Endothelial cell of umbilical vein (primary cell): Measurements from ENCODE around the gene SLAMF6. TPM values are rescaled to one million over a fixed set of nuclear protein-coding genes. Genes with fewer than 3 reads are reported as not detected.

Experiments used
- BruUV-seq: library from RNA; stranded (reverse); fragments of 400-500 nt; replicated peaks from 2 replicates; lab custom pipeline; 2021; lab: Mats Ljungman, UMichigan
- CTCF ChIA-PET: fragments of 300-600, 350-600 bp; sonication (Branson Sonifier 250); formaldehyde crosslinking; loops from one replicate; lab custom pipeline; 2021; ENCODE audit warnings: antibody characterized with exemption, inconsistent platforms; lab: Charles Lee
- POLR2A ChIA-PET: fragments of 300-600, 350-600 bp; sonication (Branson Sonifier 250); formaldehyde crosslinking; loops from one replicate; lab custom pipeline; 2021; ENCODE audit warnings: antibody characterized with exemption, inconsistent platforms; lab: Charles Lee
- DNase-seq: peaks from one replicate; pipeline ENCODE4 v3.0.0-alpha.2; 2011; ENCODE audit warnings: low read depth, low spot score
- FAIRE-seq: peaks from 2 replicates; lab custom pipeline; 2011; peaks lifted over from hg19 to GRCh38; lab: Jason Lieb, UNC
- H2AFZ ChIP-seq: 2 replicates; pipeline ENCODE4 v1.6.0; 2012; ENCODE audit warnings: low read depth, low read length, control low read depth, inconsistent platforms
- H3K27ac ChIP-seq: 2 replicates; pipeline ENCODE4 v1.5.1; 2011; ENCODE audit warnings: low read depth, mild to moderate bottlenecking, control low read depth, low read length, moderate library complexity; ENCODE audit not compliant: insufficient read depth
- H3K27me3 ChIP-seq, 2 experiments: 2 replicates each; pipeline versions ENCODE4 v1.6.0 to v1.6.1; 2011; ENCODE audit warnings: low read length in 2 of 2, mixed read lengths in 1 of 2; ENCODE audit not compliant: control insufficient read depth in 2 of 2, insufficient read depth in 2 of 2
- H3K36me3 ChIP-seq, 2 experiments: 2 replicates in 1 of 2; 3 replicates in 1 of 2; pipeline ENCODE4 v1.5.1; 2011; ENCODE audit warnings: low read length in 2 of 2, mild to moderate bottlenecking in 1 of 2, moderate library complexity in 1 of 2; ENCODE audit not compliant: control insufficient read depth in 2 of 2, insufficient read depth in 2 of 2; ENCODE audit errors: extremely low read depth in 1 of 2
- H3K4me1 ChIP-seq: 3 replicates; pipeline ENCODE4 v1.5.1; 2011; ENCODE audit warnings: mild to moderate bottlenecking, low read length; ENCODE audit not compliant: control insufficient read depth, insufficient read depth; ENCODE audit errors: extremely low read depth
- H3K4me2 ChIP-seq: 2 replicates; pipeline ENCODE4 v1.6.1; 2011; ENCODE audit warnings: low read length, control low read depth, mixed read lengths; ENCODE audit not compliant: insufficient read depth
- H3K4me3 ChIP-seq, 3 experiments: fragments of 200-600 bp in 1 of 3; sonication (generic), shearing (Covaris generic) in 1 of 3; replicated peaks in 1 of 3; 2 replicates each; pipeline ENCODE4 v1.5.1; 2011 to 2016; ENCODE audit warnings: control low read depth in 3 of 3, low read length in 3 of 3, mild to moderate bottlenecking in 2 of 3, inconsistent platforms in 1 of 3, low read depth in 1 of 3, moderate library complexity in 1 of 3; ENCODE audit not compliant: insufficient read depth in 1 of 3
- H3K79me2 ChIP-seq: 2 replicates; pipeline ENCODE4 v1.6.0; 2012; ENCODE audit warnings: low read length, inconsistent platforms; ENCODE audit not compliant: control insufficient read depth, insufficient read depth
- H3K9ac ChIP-seq: replicated peaks from 2 replicates; pipeline ENCODE3; 2011; ENCODE audit warnings: low read length, control low read depth; ENCODE audit not compliant: insufficient read depth; ENCODE audit errors: extremely low read depth
- H3K9me1 ChIP-seq: replicated peaks from 3 replicates; pipeline ENCODE4 v1.6.0; 2011; ENCODE audit warnings: mild to moderate bottlenecking, low read length; ENCODE audit not compliant: control insufficient read depth, insufficient read depth; ENCODE audit errors: extremely low read depth
- H3K9me3 ChIP-seq: replicated peaks from 2 replicates; pipeline ENCODE4 v1.5.1; 2012; ENCODE audit warnings: low read length, inconsistent platforms; ENCODE audit not compliant: control insufficient read depth, insufficient read depth
- H4K20me1 ChIP-seq: replicated peaks from 2 replicates; pipeline ENCODE3; 2011; ENCODE audit warnings: mild to moderate bottlenecking, low read length; ENCODE audit not compliant: control insufficient read depth, insufficient read depth; ENCODE audit errors: extremely low read depth
- CTCF ChIP-seq, 2 donors: IDR thresholded peaks; 1 replicate in 1 of 2; 2 replicates in 1 of 2; pipeline ENCODE4 v1.5.1; 2011; ENCODE audit warnings: low read length in 2 of 2, mild to moderate bottlenecking in 2 of 2, moderate library complexity in 2 of 2, control low read depth in 1 of 2, inconsistent platforms in 1 of 2, low read depth in 1 of 2; ENCODE audit not compliant: insufficient read depth in 1 of 2; ENCODE audit errors: extremely low read depth in 1 of 2
- EZH2 ChIP-seq: IDR thresholded peaks from 2 replicates; pipeline ENCODE4 v1.6.1; 2012; ENCODE audit warnings: borderline replicate concordance, low read depth, mild to moderate bottlenecking, moderate library complexity, low read length, inconsistent platforms; ENCODE audit not compliant: severe bottlenecking
- FOS ChIP-seq: IDR thresholded peaks from 2 replicates; pipeline ENCODE4 v1.6.1; 2011; ENCODE audit warnings: mild to moderate bottlenecking, low read length, moderate library complexity, borderline replicate concordance; ENCODE audit not compliant: insufficient read depth
- GATA2 ChIP-seq: IDR thresholded peaks from 2 replicates; pipeline ENCODE4 v1.7.0; 2011; ENCODE audit warnings: low read depth, mild to moderate bottlenecking, moderate library complexity, mixed read lengths, low read length; ENCODE audit not compliant: insufficient read length, insufficient read depth
- JUN ChIP-seq: IDR thresholded peaks from 2 replicates; pipeline ENCODE4 v1.6.1; 2011; ENCODE audit warnings: borderline replicate concordance, low read depth; ENCODE audit not compliant: insufficient read length, insufficient read depth
- MAX ChIP-seq: IDR thresholded peaks from 2 replicates; pipeline ENCODE4 v1.6.1; 2011; ENCODE audit not compliant: insufficient read depth, insufficient read length
- MYC ChIP-seq: IDR thresholded peaks from one replicate; pipeline ENCODE4 v1.6.1; 2011; ENCODE audit warnings: mild to moderate bottlenecking, low read depth, low read length
- POLR2A ChIP-seq: IDR thresholded peaks from 2 replicates; pipeline ENCODE4 v1.6.1; 2012; ENCODE audit warnings: low read depth, mild to moderate bottlenecking, control low read depth, low read length
- POLR2AphosphoS5 ChIP-seq: IDR thresholded peaks from 2 replicates; pipeline ENCODE4 v1.6.1; 2012; ENCODE audit warnings: low read depth, mild to moderate bottlenecking, control low read depth, low read length, moderate library complexity; ENCODE audit not compliant: insufficient read depth
- dilution Hi-C: fragments of 300-500 bp; cut with MboI; formaldehyde crosslinking; loops from one replicate; pipeline ENCODE4 v1.15.0; 2019; ENCODE audit warnings: low sequenced_read_pairs; ENCODE audit not compliant: extremely low pct_ligation_motif_present
- intact Hi-C: fragments of 100-400 bp; cut with micrococcal nuclease; formaldehyde crosslinking; loops from one replicate; pipeline ENCODE4 v1.10.0; 2022
- polyA plus RNA-seq, 4 experiments: library from polyadenylated mRNA; depleted of rRNA in 3 of 4; stranded (reverse) in 3 of 4; unstranded in 1 of 4; fragments of >200 nt; gene quantifications; 2 replicates each; pipeline versions ENCODE4 v1.2.1 to v1.2.3, GENCODE V29; 2011 to 2012; ENCODE audit warnings: missing spikeins in 1 of 4
- total RNA-seq: library from RNA; stranded (reverse); gene quantifications from 2 replicates; pipeline ENCODE4 v1.2.3, GENCODE V29; 2021

The SLAMF6 gene
- total and polyA plus RNA-seq, 2 donors (not counting 3 experiments of a cell fraction or from before 2014, with no cell fraction given): not detected

DNA sequence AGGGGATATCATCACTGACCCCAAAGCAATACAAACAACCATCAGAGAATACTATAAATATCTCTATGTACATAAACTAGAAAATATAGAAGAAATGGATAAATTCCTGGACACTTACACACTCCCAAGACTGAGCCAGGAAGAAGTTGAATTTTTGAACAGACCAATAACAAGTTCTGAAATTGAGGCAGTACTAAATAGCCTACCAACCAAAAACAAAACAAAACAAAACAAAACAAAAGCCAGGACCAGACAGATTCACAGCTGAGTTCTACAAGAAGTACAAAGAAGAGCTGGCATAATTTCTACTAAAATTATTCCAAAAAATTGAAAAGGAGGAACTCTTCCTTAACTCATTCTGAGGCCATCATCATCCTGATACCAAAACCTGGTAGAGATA is 37.8 kb upstream of the SLAMF6 start:
- H3K27ac ChIP-seq: no peak overlapping the region
- no peaks in the 10 kb centered on the region for H3K9me1 ChIP-seq
- ChIA-PET POLR2A (no interaction called here), CTCF (no interaction called here)
- H3K4me3 ChIP-seq: no peak overlapping the region
- TF ChIP-seq MAX (no peak), FOS (no peak), CTCF (IDR thresholded peaks at IDR 0.05; ENCODE audit: extremely low read depth in 1 of 2, insufficient read depth in 1 of 2, low read depth in 1 of 2, low read length in 2 of 2) (no peak), GATA2 (no peak), POLR2AphosphoS5 (no peak), MYC (no peak), EZH2 (no peak), JUN (no peak), POLR2A (no peak)
- H3K4me2 ChIP-seq: no peak overlapping the region
- no TSS peak for BruUV-seq
- no peaks in the 10 kb centered on the region for H3K79me2 ChIP-seq
- no peak overlapping the region for H2AFZ ChIP-seq
- no peaks in the 10 kb centered on the region for H3K36me3 ChIP-seq
- DNase-seq: no peak
- no peaks in the 10 kb centered on the region for H3K27me3 ChIP-seq
- dilution Hi-C loops: no loop called here
- no peaks in the 10 kb centered on the region for H3K9me3 ChIP-seq
- H3K9ac ChIP-seq: no peak overlapping the region
- intact Hi-C loops: no loop called here
- FAIRE-seq: no peak
- no peaks in the 10 kb centered on the region for H3K4me1 ChIP-seq
- no peaks in the 10 kb centered on the region for H4K20me1 ChIP-seq
